Measurements from ENCODE around the gene ZNF354C.

- no peak for TF ChIP-seq CTCF (IDR thresholded peaks at IDR 0.05; ENCODE audit: low read depth, low read length)
- no peak for TF ChIP-seq MAX (IDR thresholded peaks at IDR 0.05; ENCODE audit: low read depth, low read length)
Measured at GRCh38 chr5:179114756-179115155, 54.6 kb downstream of the ZNF354C start.

All from NB4 (cell line).